GM15510 (cell line): Measurements from ENCODE around the gene KRT73.

Experiments used
- POLR2A ChIP-seq: IDR thresholded peaks from 3 replicates; pipeline ENCODE4 v1.6.1; 2011; ENCODE audit warnings: borderline replicate concordance; ENCODE audit not compliant: insufficient read length; ENCODE audit errors: extremely low read depth

Gene KRT73

DNA sequence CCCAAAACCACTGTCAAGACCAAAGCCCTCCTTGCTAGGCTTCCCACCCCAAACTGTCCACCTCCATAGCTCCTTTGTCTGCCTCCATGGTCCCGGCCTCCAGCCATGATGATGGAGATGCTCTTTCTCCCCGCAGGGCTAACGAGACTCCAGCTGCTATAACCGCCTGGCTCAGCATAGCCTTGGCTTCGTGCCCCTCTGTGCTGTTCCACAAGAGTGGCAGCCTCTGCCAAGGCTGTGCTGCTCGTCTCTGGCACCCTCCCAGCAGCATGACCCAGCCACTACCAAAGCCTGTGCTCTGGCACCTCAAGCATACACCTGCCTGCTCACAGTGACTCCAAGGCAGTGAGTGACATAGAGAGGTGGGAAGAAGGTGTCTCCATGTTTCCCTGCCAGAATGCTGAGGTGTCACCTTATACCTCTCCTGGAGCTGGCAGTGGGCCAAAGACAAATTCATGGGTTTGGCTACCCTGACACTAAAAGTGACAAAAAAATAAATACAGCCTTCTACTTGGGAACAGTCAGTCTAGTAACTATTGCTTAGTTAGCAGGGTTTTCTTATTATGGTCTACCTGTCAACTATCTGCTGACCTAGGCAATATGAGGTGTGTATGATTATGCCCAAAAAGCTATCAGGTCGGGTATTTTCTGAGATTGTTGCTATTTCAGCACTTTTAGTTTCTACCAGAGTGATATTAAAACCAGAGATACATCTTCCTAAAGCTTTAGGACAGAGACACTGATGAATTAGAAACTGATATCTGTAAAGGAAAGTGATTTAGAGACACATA lies 16.1 kb upstream of the KRT73 start:
- no peak for TF ChIP-seq POLR2A

DNA sequence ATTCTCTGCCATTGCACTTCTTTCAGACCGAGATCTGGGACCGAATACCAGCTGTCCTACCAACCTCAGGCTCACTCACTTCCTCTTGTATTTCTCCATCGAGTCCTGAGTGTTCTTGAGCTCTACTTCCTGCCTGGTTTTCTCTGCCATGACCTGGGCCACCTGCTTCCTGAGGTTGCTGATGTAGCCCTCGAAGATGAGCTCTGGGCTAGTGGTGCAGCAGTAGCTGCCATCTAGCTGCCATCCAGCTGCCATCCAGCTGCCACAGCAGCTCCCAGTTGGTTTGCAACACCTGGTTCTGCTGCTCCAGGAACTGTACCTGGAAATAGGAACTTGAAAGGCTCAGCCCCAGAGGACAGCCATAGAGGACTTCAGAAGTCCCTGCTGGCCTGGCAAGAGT lies 15.0 kb upstream of the KRT73 start:
- TF ChIP-seq POLR2A: no peak

- no peak for TF ChIP-seq POLR2A
Observed at GRCh38 chr12:52632656-52633055, 14.3 kb upstream of the KRT73 start.

DNA sequence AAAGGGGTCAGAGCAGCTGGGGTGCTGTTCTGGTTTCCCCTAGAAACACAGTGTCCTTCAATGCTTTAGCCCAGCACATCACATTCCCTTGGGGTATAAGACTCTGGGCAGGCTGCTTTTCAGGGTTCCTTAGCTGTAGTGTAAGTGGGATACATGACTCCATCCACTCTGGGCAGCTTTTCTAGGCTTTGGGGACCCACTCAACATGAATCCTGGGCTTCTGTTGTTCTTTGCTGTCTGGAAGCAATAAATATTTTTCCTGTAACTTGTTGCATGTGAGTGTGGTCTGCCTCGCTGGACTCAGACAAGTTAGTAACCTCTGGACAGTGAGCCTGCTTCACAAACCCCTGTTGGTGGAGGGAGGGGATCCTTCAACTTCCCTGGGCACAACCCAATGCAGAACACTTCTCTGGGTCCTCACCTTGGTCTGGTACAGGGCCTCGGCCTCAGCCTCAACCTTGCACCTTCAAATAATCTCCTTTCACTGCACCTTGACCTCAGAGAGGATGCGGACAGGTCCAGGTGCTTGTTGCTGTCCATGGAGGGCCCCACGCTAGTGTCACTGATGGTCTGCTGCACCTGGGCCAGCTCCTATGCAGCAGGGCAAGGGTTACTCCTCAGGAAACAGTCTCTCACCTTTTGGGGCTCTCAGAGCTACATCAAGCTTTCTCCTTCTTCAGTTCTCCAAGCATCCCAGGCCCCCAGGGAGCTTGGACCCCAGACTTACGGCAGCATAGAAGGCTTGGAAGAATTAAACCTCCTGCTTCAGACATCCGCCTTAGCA lies 13.5 kb upstream of the KRT73 start:
- TF ChIP-seq POLR2A: no peak

GRCh38 chr12:52631264-52631663 lies 12.9 kb upstream of the KRT73 start:
- TF ChIP-seq POLR2A: no peak

- TF ChIP-seq POLR2A: no peak
Observed at GRCh38 chr12:52630599-52631200, 12.3 kb upstream of the KRT73 start.

GRCh38 chr12:52630008-52630500 lies 11.7 kb upstream of the KRT73 start:
- no peak for TF ChIP-seq POLR2A

- TF ChIP-seq POLR2A: no peak
Observed at GRCh38 chr12:52629281-52630007, 11.1 kb upstream of the KRT73 start.

- no peak for TF ChIP-seq POLR2A
Observed at GRCh38 chr12:52628841-52629240, 10.5 kb upstream of the KRT73 start.

DNA sequence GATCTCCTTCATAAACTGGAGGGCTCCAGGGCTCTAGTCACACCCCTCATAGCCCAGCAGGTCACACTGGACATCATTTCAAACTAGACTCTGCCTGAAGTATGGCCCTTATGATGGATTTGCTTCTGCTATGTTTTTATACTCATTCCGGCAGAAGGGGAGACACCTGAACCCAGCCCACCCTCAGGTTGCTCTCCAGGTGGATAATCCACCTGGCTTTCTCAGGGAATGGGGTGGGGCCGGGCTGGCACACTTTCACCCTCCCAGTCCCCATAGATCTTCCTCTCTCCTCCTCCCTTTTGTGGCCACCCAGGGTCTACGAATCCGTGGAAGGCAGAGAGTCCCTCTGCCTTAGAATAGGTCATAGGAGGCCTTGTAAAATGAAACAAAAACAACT lies 9.8 kb upstream of the KRT73 start:
- no peak for TF ChIP-seq POLR2A

- TF ChIP-seq POLR2A: no peak
Observed at GRCh38 chr12:52627395-52628110, 9.2 kb upstream of the KRT73 start.

DNA sequence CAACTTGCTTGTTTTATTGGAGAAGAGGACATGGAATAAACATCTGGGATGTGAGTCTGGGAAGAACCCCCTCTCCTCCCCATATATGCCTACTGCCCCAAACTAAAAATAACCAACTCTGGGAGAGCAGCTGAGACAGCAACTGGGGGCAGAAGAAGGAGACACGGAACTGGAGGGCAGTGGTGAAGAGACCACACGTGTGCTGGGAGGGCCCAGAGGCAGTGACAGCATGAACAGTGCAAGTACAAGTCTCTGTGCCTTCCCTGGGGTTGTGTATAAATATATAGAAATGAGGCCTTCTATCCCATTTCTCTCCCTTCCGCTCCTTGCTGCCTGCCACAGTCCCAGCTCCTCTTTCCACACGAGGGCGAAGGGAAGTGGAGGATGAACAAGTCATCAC lies 4.0 kb upstream of the KRT73 start:
- TF ChIP-seq POLR2A: no peak

GRCh38 chr12:52618866-52619265 lies 507 bp upstream of the KRT73 start:
- no peak for TF ChIP-seq POLR2A

DNA sequence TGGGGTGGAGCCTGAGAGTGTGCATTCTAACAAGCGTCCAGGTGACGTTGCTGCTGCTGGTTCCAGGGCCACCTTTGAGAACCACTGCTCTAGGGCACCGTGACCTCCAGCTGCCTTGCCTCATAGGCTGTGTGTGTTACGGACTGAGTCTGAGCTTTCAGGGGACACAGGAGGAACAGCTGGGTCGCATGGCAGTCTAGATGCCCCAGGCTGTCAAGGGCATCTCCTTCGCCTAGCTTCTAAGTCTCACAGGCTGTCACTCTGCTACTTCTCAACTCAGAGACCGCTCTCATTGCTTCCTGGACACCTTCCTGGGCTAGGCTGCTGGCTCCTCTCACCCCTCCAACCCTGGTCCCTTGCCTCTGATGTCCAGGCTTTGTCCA lies 965 bp downstream of the KRT73 start:
- no peak for TF ChIP-seq POLR2A
